Activated naive CD4-positive, alpha-beta T cell treated with anti-CD3 and anti-CD28 coated beads, Interleukin-2, amount 50 U/mL, for 24 hours (primary cell): Measurements from ENCODE around the gene ANKMY2.
"Not testable (repeated sequence)": the region's sequence is repeated elsewhere in the genome, so short reads cannot be mapped to it uniquely, and the experiment has no call there.

ENCODE experiments used
- H3K27ac Mint-ChIP-seq: one replicate; pipeline ENCODE4 v1.8.0; 2021; ENCODE audit warnings: mild to moderate bottlenecking, mixed read lengths
- H3K27me3 Mint-ChIP-seq: one replicate; pipeline ENCODE4 v1.8.0; 2021; ENCODE audit warnings: mixed read lengths
- H3K36me3 Mint-ChIP-seq: one replicate; pipeline ENCODE4 v1.8.0; 2021; ENCODE audit warnings: mixed read lengths
- H3K4me1 Mint-ChIP-seq: one replicate; pipeline ENCODE4 v1.8.0; 2021; ENCODE audit warnings: mixed read lengths
- H3K4me3 Mint-ChIP-seq: one replicate; pipeline ENCODE4 v1.8.0; 2021; ENCODE audit warnings: mild to moderate bottlenecking, mixed read lengths
- H3K9me3 Mint-ChIP-seq: one replicate; pipeline ENCODE4 v1.8.0; 2021; ENCODE audit warnings: mixed read lengths

The ANKMY2 gene

GRCh38 chr7:16611711-16612110 lies 33.8 kb downstream of the ANKMY2 start:
- no peaks in the 10 kb centered on the region for H3K27me3 Mint-ChIP-seq
- no peaks in the 10 kb centered on the region for H3K9me3 Mint-ChIP-seq
- peaks cover 12% of the 10 kb centered on the region for H3K36me3 Mint-ChIP-seq
- peaks cover 4% of the 10 kb centered on the region for H3K4me1 Mint-ChIP-seq
- no peak overlapping the region for H3K27ac Mint-ChIP-seq
- no peak overlapping the region for H3K4me3 Mint-ChIP-seq

GRCh38 chr7:16609842-16610450 lies 35.6 kb downstream of the ANKMY2 start:
- Mint-ChIP-seq H3K27me3 (no peaks in the 10 kb centered on the region), H3K4me1 (peaks cover 4% of the 10 kb centered on the region), H3K4me3 (no peak overlapping the region), H3K27ac (no peak overlapping the region), H3K9me3 (no peaks in the 10 kb centered on the region), H3K36me3 (peaks cover 11% of the 10 kb centered on the region)

- no peak overlapping the region for H3K4me3 Mint-ChIP-seq
- no peak overlapping the region for H3K27ac Mint-ChIP-seq
- peaks cover 1% of the 10 kb centered on the region for H3K4me1 Mint-ChIP-seq
- no peaks in the 10 kb centered on the region for H3K27me3 Mint-ChIP-seq
- H3K36me3 Mint-ChIP-seq = peaks cover 15% of the 10 kb centered on the region
- H3K9me3 Mint-ChIP-seq = no peaks in the 10 kb centered on the region
Measured at GRCh38 chr7:16606704-16607103, 38.9 kb downstream of the ANKMY2 start.

- Mint-ChIP-seq H3K4me3 (no peak overlapping the region), H3K4me1 (no peaks in the 10 kb centered on the region), H3K36me3 (peaks cover 25% of the 10 kb centered on the region), H3K9me3 (no peaks in the 10 kb centered on the region), H3K27ac (no peak overlapping the region), H3K27me3 (no peaks in the 10 kb centered on the region)
Measured at GRCh38 chr7:16604054-16604453, 41.5 kb downstream of the ANKMY2 start.

- Mint-ChIP-seq H3K4me3 (no peak overlapping the region), H3K27me3 (no peaks in the 10 kb centered on the region), H3K36me3 (peaks cover 27% of the 10 kb centered on the region), H3K9me3 (no peaks in the 10 kb centered on the region), H3K4me1 (no peaks in the 10 kb centered on the region), H3K27ac (no peak overlapping the region)
Measured at GRCh38 chr7:16603633-16604032, 41.9 kb downstream of the ANKMY2 start.

GRCh38 chr7:16599860-16600259 lies 45.7 kb downstream of the ANKMY2 start:
- no peaks in the 10 kb centered on the region for H3K4me1 Mint-ChIP-seq
- no peaks in the 10 kb centered on the region for H3K27me3 Mint-ChIP-seq
- no peak overlapping the region for H3K27ac Mint-ChIP-seq
- no peak overlapping the region for H3K4me3 Mint-ChIP-seq
- H3K9me3 Mint-ChIP-seq = no peaks in the 10 kb centered on the region
- H3K36me3 Mint-ChIP-seq = peaks cover 23% of the 10 kb centered on the region

- no peaks in the 10 kb centered on the region for H3K4me1 Mint-ChIP-seq
- no peaks in the 10 kb centered on the region for H3K9me3 Mint-ChIP-seq
- no peaks in the 10 kb centered on the region for H3K27me3 Mint-ChIP-seq
- peaks cover 19% of the 10 kb centered on the region for H3K36me3 Mint-ChIP-seq
- no peak overlapping the region for H3K27ac Mint-ChIP-seq
- H3K4me3 Mint-ChIP-seq = no peak overlapping the region
Measured at GRCh38 chr7:16598015-16598414, 47.5 kb downstream of the ANKMY2 start.

- H3K27me3 Mint-ChIP-seq, H3K9me3 Mint-ChIP-seq, H3K36me3 Mint-ChIP-seq, H3K4me1 Mint-ChIP-seq, H3K27ac Mint-ChIP-seq, H3K4me3 Mint-ChIP-seq: not testable (repeated sequence)
Measured at GRCh38 chr7:16595596-16595995, 50.0 kb downstream of the ANKMY2 start.

- Mint-ChIP-seq H3K9me3 (no peaks in the 10 kb centered on the region), H3K4me3 (no peak overlapping the region), H3K27ac (no peak overlapping the region), H3K27me3 (no peaks in the 10 kb centered on the region), H3K4me1 (no peaks in the 10 kb centered on the region), H3K36me3 (peaks cover 6% of the 10 kb centered on the region)
Measured at GRCh38 chr7:16594676-16595075, 50.9 kb downstream of the ANKMY2 start.

GRCh38 chr7:16594061-16594460 lies 51.5 kb downstream of the ANKMY2 start:
- peaks cover 5% of the 10 kb centered on the region for H3K36me3 Mint-ChIP-seq
- H3K4me1 Mint-ChIP-seq = no peaks in the 10 kb centered on the region
- no peak overlapping the region for H3K4me3 Mint-ChIP-seq
- H3K9me3 Mint-ChIP-seq = no peaks in the 10 kb centered on the region
- no peak overlapping the region for H3K27ac Mint-ChIP-seq
- H3K27me3 Mint-ChIP-seq = no peaks in the 10 kb centered on the region

- H3K27ac Mint-ChIP-seq = no peak overlapping the region
- no peaks in the 10 kb centered on the region for H3K27me3 Mint-ChIP-seq
- no peaks in the 10 kb centered on the region for H3K9me3 Mint-ChIP-seq
- no peak overlapping the region for H3K4me3 Mint-ChIP-seq
- H3K4me1 Mint-ChIP-seq = no peaks in the 10 kb centered on the region
- no peaks in the 10 kb centered on the region for H3K36me3 Mint-ChIP-seq
Measured at GRCh38 chr7:16592395-16592794, 53.2 kb downstream of the ANKMY2 start.

- H3K36me3 Mint-ChIP-seq = no peaks in the 10 kb centered on the region
- no peaks in the 10 kb centered on the region for H3K4me1 Mint-ChIP-seq
- no peak overlapping the region for H3K4me3 Mint-ChIP-seq
- H3K9me3 Mint-ChIP-seq = no peaks in the 10 kb centered on the region
- H3K27me3 Mint-ChIP-seq = no peaks in the 10 kb centered on the region
- no peak overlapping the region for H3K27ac Mint-ChIP-seq
Measured at GRCh38 chr7:16590424-16590823, 55.1 kb downstream of the ANKMY2 start.

GRCh38 chr7:16589881-16590280 lies 55.7 kb downstream of the ANKMY2 start:
- no peaks in the 10 kb centered on the region for H3K36me3 Mint-ChIP-seq
- H3K27me3 Mint-ChIP-seq = no peaks in the 10 kb centered on the region
- H3K4me3 Mint-ChIP-seq = no peak overlapping the region
- H3K9me3 Mint-ChIP-seq = no peaks in the 10 kb centered on the region
- no peaks in the 10 kb centered on the region for H3K4me1 Mint-ChIP-seq
- H3K27ac Mint-ChIP-seq = peak overlapping the region; percentile 55

GRCh38 chr7:16587790-16588189 lies 57.8 kb downstream of the ANKMY2 start:
- Mint-ChIP-seq H3K4me1 (no peaks in the 10 kb centered on the region), H3K27me3 (no peaks in the 10 kb centered on the region), H3K36me3 (no peaks in the 10 kb centered on the region), H3K4me3 (no peak overlapping the region), H3K9me3 (no peaks in the 10 kb centered on the region), H3K27ac (no peak overlapping the region)

GRCh38 chr7:16587129-16587528 lies 58.4 kb downstream of the ANKMY2 start:
- Mint-ChIP-seq H3K4me1 (no peaks in the 10 kb centered on the region), H3K27me3 (no peaks in the 10 kb centered on the region), H3K9me3 (no peaks in the 10 kb centered on the region), H3K27ac (no peak overlapping the region), H3K4me3 (no peak overlapping the region), H3K36me3 (no peaks in the 10 kb centered on the region)

GRCh38 chr7:16586081-16586874 lies 59.3 kb downstream of the ANKMY2 start:
- H3K27me3 Mint-ChIP-seq = no peaks in the 10 kb centered on the region
- H3K27ac Mint-ChIP-seq = no peak overlapping the region
- H3K9me3 Mint-ChIP-seq = no peaks in the 10 kb centered on the region
- no peaks in the 10 kb centered on the region for H3K36me3 Mint-ChIP-seq
- H3K4me1 Mint-ChIP-seq = no peaks in the 10 kb centered on the region
- H3K4me3 Mint-ChIP-seq = no peak overlapping the region

GRCh38 chr7:16585540-16585939 lies 60.0 kb downstream of the ANKMY2 start:
- Mint-ChIP-seq H3K27me3 (no peaks in the 10 kb centered on the region), H3K4me3 (no peak overlapping the region), H3K4me1 (no peaks in the 10 kb centered on the region), H3K36me3 (no peaks in the 10 kb centered on the region), H3K27ac (no peak overlapping the region), H3K9me3 (no peaks in the 10 kb centered on the region)
